Skeletal muscle tissue (tissue), 4 donors: Measurements from ENCODE around the gene RIN1. TPM values are rescaled to one million over a fixed set of nuclear protein-coding genes. Genes with fewer than 3 reads are reported as not detected.
"Not testable (repeated sequence)": the region's sequence is repeated elsewhere in the genome, so short reads cannot be mapped to it uniquely, and the experiment has no call there.

Source experiments
- H3K27ac ChIP-seq: one replicate; pipeline ENCODE4 v1.7.0; 2013; ENCODE audit warnings: mild to moderate bottlenecking, low read depth, low read length, inconsistent platforms
- H3K27me3 ChIP-seq, 3 donors: one replicate each; pipeline ENCODE4 v1.7.0; 2013; ENCODE audit warnings: low read length in 3 of 3; ENCODE audit not compliant: control insufficient read depth in 3 of 3, insufficient read depth in 3 of 3
- H3K36me3 ChIP-seq, 3 donors: one replicate each; pipeline ENCODE4 v1.7.0; 2013; ENCODE audit warnings: low read length in 3 of 3; ENCODE audit not compliant: control insufficient read depth in 3 of 3, insufficient read depth in 3 of 3
- H3K4me1 ChIP-seq, 3 donors: one replicate each; pipeline ENCODE4 v1.7.0; 2013; ENCODE audit warnings: low read length in 3 of 3, mild to moderate bottlenecking in 3 of 3; ENCODE audit not compliant: control insufficient read depth in 3 of 3, insufficient read depth in 3 of 3
- H3K4me3 ChIP-seq, 3 donors: one replicate each; pipeline ENCODE4 v1.7.0; 2013; ENCODE audit warnings: low read length in 3 of 3
- H3K9ac ChIP-seq, 3 donors: one replicate each; pipeline ENCODE4 v1.7.0; 2013; ENCODE audit warnings: low read length in 3 of 3, mild to moderate bottlenecking in 3 of 3, moderate library complexity in 2 of 3, low read depth in 1 of 3
- H3K9me3 ChIP-seq, 3 donors: one replicate each; pipeline ENCODE4 v1.7.0; 2013; ENCODE audit warnings: low read length in 3 of 3; ENCODE audit not compliant: control insufficient read depth in 3 of 3
- total RNA-seq: library from RNA; depleted of rRNA; stranded (reverse); fragments of >200 nt; gene quantifications from one replicate; pipeline ENCODE4 v1.2.3, GENCODE V29; 2014
- donor health status: Osteomylitis.

Gene RIN1
- total RNA-seq, 1 donor from 2014 or later: 5.7 TPM

- H3K27ac ChIP-seq: no peak overlapping the region
- H3K9me3 ChIP-seq: no peaks in the 10 kb centered on the region
- peak overlapping the region in 1 of 3 donors; percentile 68 for H3K9ac ChIP-seq
- H3K36me3 ChIP-seq: peaks cover 0 to 10% (median 9%) of the 10 kb centered on the region in 3 donors
- H3K4me1 ChIP-seq: peaks cover 18 to 33% (median 31%) of the 10 kb centered on the region in 3 donors
- no peaks in the 10 kb centered on the region for H3K27me3 ChIP-seq
- H3K4me3 ChIP-seq: peak overlapping the region in 1 of 3 donors; percentile 41
These were observed 8.3 kb downstream of the RIN1 start for GRCh38 chr11:66328031-66328301.

GRCh38 chr11:66327171-66328030, 8.8 kb downstream of the RIN1 start:
- Histone ChIP-seq H3K36me3 (peaks cover 0 to 5% (median 4%) of the 10 kb centered on the region in 3 donors), H3K27me3 (no peaks in the 10 kb centered on the region), H3K9ac (peak overlapping the region in 2 of 3 donors; percentile 23 to 68), H3K4me3 (peak overlapping the region in 1 of 3 donors; percentile 41), H3K9me3 (no peaks in the 10 kb centered on the region), H3K27ac (peak overlapping the region; percentile 28), H3K4me1 (peaks cover 19 to 34% (median 32%) of the 10 kb centered on the region in 3 donors)

GRCh38 chr11:66326261-66327111, 9.7 kb downstream of the RIN1 start:
- H3K9ac ChIP-seq: peak overlapping the region; percentile 4 to 50 (median 23)
- no peak overlapping the region for H3K4me3 ChIP-seq
- peaks cover 27 to 41% (median 37%) of the 10 kb centered on the region in 3 donors for H3K4me1 ChIP-seq
- H3K27ac ChIP-seq: peak overlapping the region; percentile 64
- no peaks in the 10 kb centered on the region for H3K36me3 ChIP-seq
- no peaks in the 10 kb centered on the region for H3K9me3 ChIP-seq
- no peaks in the 10 kb centered on the region for H3K27me3 ChIP-seq

GRCh38 chr11:66325263-66325671, 11.0 kb downstream of the RIN1 start:
- no peaks in the 10 kb centered on the region for H3K27me3 ChIP-seq
- H3K9me3 ChIP-seq: no peaks in the 10 kb centered on the region
- peak overlapping the region; percentile 64 for H3K27ac ChIP-seq
- no peak overlapping the region for H3K9ac ChIP-seq
- H3K36me3 ChIP-seq: no peaks in the 10 kb centered on the region
- H3K4me3 ChIP-seq: no peak overlapping the region
- H3K4me1 ChIP-seq: peaks cover 27 to 41% (median 37%) of the 10 kb centered on the region in 3 donors

- Histone ChIP-seq H3K27me3 (no peaks in the 10 kb centered on the region), H3K4me1 (peaks cover 27 to 41% (median 37%) of the 10 kb centered on the region in 3 donors), H3K4me3 (no peak overlapping the region), H3K36me3 (no peaks in the 10 kb centered on the region), H3K9ac (no peak overlapping the region), H3K27ac (no peak overlapping the region), H3K9me3 (no peaks in the 10 kb centered on the region)
These were observed 11.6 kb downstream of the RIN1 start for GRCh38 chr11:66324664-66325063.

GRCh38 chr11:66323684-66324083, 12.6 kb downstream of the RIN1 start:
- Histone ChIP-seq H3K27ac (no peak overlapping the region), H3K4me1 (peaks cover 27 to 39% (median 34%) of the 10 kb centered on the region in 3 donors), H3K27me3 (no peaks in the 10 kb centered on the region), H3K4me3 (no peak overlapping the region), H3K9me3 (no peaks in the 10 kb centered on the region), H3K9ac (no peak overlapping the region), H3K36me3 (no peaks in the 10 kb centered on the region)

- Histone ChIP-seq H3K4me1 (peaks cover 27 to 39% (median 32%) of the 10 kb centered on the region in 3 donors), H3K27me3 (no peaks in the 10 kb centered on the region), H3K4me3 (no peak overlapping the region), H3K9me3 (no peaks in the 10 kb centered on the region), H3K9ac (no peak overlapping the region), H3K27ac (peak overlapping the region; percentile 44), H3K36me3 (no peaks in the 10 kb centered on the region)
These were observed 13.4 kb downstream of the RIN1 start for GRCh38 chr11:66322732-66323427.

GRCh38 chr11:66321606-66322005, 14.6 kb downstream of the RIN1 start:
- H3K9ac ChIP-seq: no peak overlapping the region
- no peak overlapping the region for H3K4me3 ChIP-seq
- peaks cover 0 to 2% (median 2%) of the 10 kb centered on the region in 3 donors for H3K27me3 ChIP-seq
- peaks cover 18 to 36% (median 26%) of the 10 kb centered on the region in 3 donors for H3K4me1 ChIP-seq
- H3K9me3 ChIP-seq: no peaks in the 10 kb centered on the region
- H3K27ac ChIP-seq: peak overlapping the region; percentile 44
- H3K36me3 ChIP-seq: no peaks in the 10 kb centered on the region

GRCh38 chr11:66320748-66321147, 15.5 kb downstream of the RIN1 start:
- H3K36me3 ChIP-seq, H3K9me3 ChIP-seq, H3K4me3 ChIP-seq, H3K9ac ChIP-seq, H3K27ac ChIP-seq: not testable (repeated sequence)
- H3K4me1 ChIP-seq: peaks cover 20 to 41% (median 25%) of the 10 kb centered on the region in 3 donors
- peaks cover 7 to 11% (median 10%) of the 10 kb centered on the region in 3 donors for H3K27me3 ChIP-seq
